ENCODE results near the gene NDUFAB1. TPM values are rescaled to one million over a fixed set of nuclear protein-coding genes. Genes with fewer than 3 reads are reported as not detected.
A peak's percentile ranks its signal among the peaks of the same experiment; 100 is the strongest.

NDUFAB1 gene
- total and polyA plus RNA-seq, 8 donors, result 64.9 to 78.7 (median 71.1) TPM

GRCh38 chr16:23564575-23565363, 31.3 kb downstream of the NDUFAB1 start:
- Histone ChIP-seq H3K4me1 (peaks cover 0 to 6% of the 10 kb centered on the region in 2 donors), H3K4me3 (no peak overlapping the region), H3K9me3 (no peaks in the 10 kb centered on the region), H3K27ac (no peak overlapping the region), H3K36me3 (peaks cover 0 to 96% of the 10 kb centered on the region in 2 donors), H3K27me3 (no peaks in the 10 kb centered on the region)
- no peak for TF ChIP-seq CTCF (IDR thresholded peaks at IDR 0.05)
- ATAC-seq, result no peak
- DNase-seq, result no peak
- intact Hi-C loops (cut with DNase I), result no loop called here

GRCh38 chr16:23563186-23563585, 32.9 kb downstream of the NDUFAB1 start:
- H3K4me1 ChIP-seq, result peaks cover 10 to 22% of the 10 kb centered on the region in 2 donors
- TF ChIP-seq CTCF (IDR thresholded peaks at IDR 0.05), result no peak
- intact Hi-C loops (cut with DNase I), result no loop called here
- no peaks in the 10 kb centered on the region for H3K9me3 ChIP-seq
- H3K4me3 ChIP-seq, result no peak overlapping the region
- H3K27ac ChIP-seq, result no peak overlapping the region
- ATAC-seq (no peak), DNase-seq (no peak)
- H3K36me3 ChIP-seq, result peaks cover 0 to 85% of the 10 kb centered on the region in 2 donors
- no peaks in the 10 kb centered on the region for H3K27me3 ChIP-seq

- DNase-seq, result no peak
- no peak for TF ChIP-seq CTCF (IDR thresholded peaks at IDR 0.05)
These were observed 33.6 kb downstream of the NDUFAB1 start for GRCh38 chr16:23562505-23562904.

GRCh38 chr16:23561586-23561985, 34.5 kb downstream of the NDUFAB1 start:
- Histone ChIP-seq H3K27me3 (no peaks in the 10 kb centered on the region), H3K4me1 (peaks cover 12 to 28% of the 10 kb centered on the region in 2 donors), H3K36me3 (peaks cover 0 to 69% of the 10 kb centered on the region in 2 donors), H3K9me3 (no peaks in the 10 kb centered on the region), H3K27ac (no peak overlapping the region), H3K4me3 (no peak overlapping the region)
- no peak for TF ChIP-seq CTCF (IDR thresholded peaks at IDR 0.05)
- DNase-seq, result no peak
- no peak for ATAC-seq
- intact Hi-C loops (cut with DNase I), result no loop called here

More at GRCh38 chr16:23562505-23562904, 33.6 kb downstream of the NDUFAB1 start:
- H3K9me3 ChIP-seq, result no peaks in the 10 kb centered on the region
- peaks cover 10 to 24% of the 10 kb centered on the region in 2 donors for H3K4me1 ChIP-seq
- ATAC-seq, result no peak
- H3K27ac ChIP-seq, result no peak overlapping the region
- no peak overlapping the region for H3K4me3 ChIP-seq
- peaks cover 0 to 79% of the 10 kb centered on the region in 2 donors for H3K36me3 ChIP-seq
- intact Hi-C loops (cut with DNase I), result no loop called here
- no peaks in the 10 kb centered on the region for H3K27me3 ChIP-seq

- Histone ChIP-seq H3K9me3 (no peaks in the 10 kb centered on the region), H3K27ac (peak overlapping the region; percentile 71 to 89), H3K36me3 (peaks cover 0 to 34% of the 10 kb centered on the region in 2 donors), H3K27me3 (no peaks in the 10 kb centered on the region), H3K4me1 (peaks cover 14 to 39% of the 10 kb centered on the region in 2 donors), H3K4me3 (peak overlapping the region; percentile 89 to 96)
- intact Hi-C loops (cut with DNase I), result no loop called here
- DNase-seq (peak in 3 of 4 donors; percentile 11 to 87 (median 24)), ATAC-seq (peak; percentile 2)
- TF ChIP-seq CTCF (IDR thresholded peaks at IDR 0.05), result no peak
These were observed 38.1 kb downstream of the NDUFAB1 start for GRCh38 chr16:23557779-23558702.

All from left lung (tissue), 10 donors.